Gastrocnemius medialis (tissue), 4 donors: ENCODE results near the gene DDX11.
"Not testable (repeated sequence)": the region's sequence is repeated elsewhere in the genome, so short reads cannot be mapped to it uniquely, and the experiment has no call there.

Experiments used
- POLR2A ChIP-seq, 2 donors: fragments of 450-650 bp; IDR thresholded peaks; one replicate each; pipeline ENCODE4 v1.6.1; 2017; ENCODE audit warnings: antibody characterized with exemption in 2 of 2, mild to moderate bottlenecking in 2 of 2, moderate library complexity in 2 of 2
- TF ChIP-seq, protein P1 (sequence below), 5 experiments: fragments of 450-650 bp in 3 of 5; fragments of 200-600 bp in 2 of 5; sonication (generic) in 2 of 5; IDR thresholded peaks in 4 of 5; conservative IDR thresholded peaks in 1 of 5; 1 replicate in 4 of 5; 2 replicates in 1 of 5; pipeline ENCODE4 v1.5.1; 2016 to 2019; ENCODE audit warnings: antibody characterized with exemption in 5 of 5, mild to moderate bottlenecking in 3 of 5, moderate library complexity in 3 of 5

GRCh38 chr12:31086032-31086431 lies 12.4 kb downstream of the DDX11 start:
- TF ChIP-seq, protein P1, sequence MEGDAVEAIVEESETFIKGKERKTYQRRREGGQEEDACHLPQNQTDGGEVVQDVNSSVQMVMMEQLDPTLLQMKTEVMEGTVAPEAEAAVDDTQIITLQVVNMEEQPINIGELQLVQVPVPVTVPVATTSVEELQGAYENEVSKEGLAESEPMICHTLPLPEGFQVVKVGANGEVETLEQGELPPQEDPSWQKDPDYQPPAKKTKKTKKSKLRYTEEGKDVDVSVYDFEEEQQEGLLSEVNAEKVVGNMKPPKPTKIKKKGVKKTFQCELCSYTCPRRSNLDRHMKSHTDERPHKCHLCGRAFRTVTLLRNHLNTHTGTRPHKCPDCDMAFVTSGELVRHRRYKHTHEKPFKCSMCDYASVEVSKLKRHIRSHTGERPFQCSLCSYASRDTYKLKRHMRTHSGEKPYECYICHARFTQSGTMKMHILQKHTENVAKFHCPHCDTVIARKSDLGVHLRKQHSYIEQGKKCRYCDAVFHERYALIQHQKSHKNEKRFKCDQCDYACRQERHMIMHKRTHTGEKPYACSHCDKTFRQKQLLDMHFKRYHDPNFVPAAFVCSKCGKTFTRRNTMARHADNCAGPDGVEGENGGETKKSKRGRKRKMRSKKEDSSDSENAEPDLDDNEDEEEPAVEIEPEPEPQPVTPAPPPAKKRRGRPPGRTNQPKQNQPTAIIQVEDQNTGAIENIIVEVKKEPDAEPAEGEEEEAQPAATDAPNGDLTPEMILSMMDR (IDR thresholded peaks at IDR 0.05 in 4 of 5, conservative IDR thresholded peaks at IDR 0.05 in 1 of 5): not testable (repeated sequence)
- not testable (repeated sequence) for TF ChIP-seq POLR2A (IDR thresholded peaks at IDR 0.05)
